Amygdala (tissue), 56 donors: ENCODE data around the gene GRIK3.
A peak's percentile ranks its signal among the peaks of the same experiment; 100 is the strongest.

Experiments
- DNase-seq, 56 donors: peaks; one replicate each; lab custom pipeline; 2025; lab: John Stamatoyannopoulos, UW

Gene GRIK3

DNA sequence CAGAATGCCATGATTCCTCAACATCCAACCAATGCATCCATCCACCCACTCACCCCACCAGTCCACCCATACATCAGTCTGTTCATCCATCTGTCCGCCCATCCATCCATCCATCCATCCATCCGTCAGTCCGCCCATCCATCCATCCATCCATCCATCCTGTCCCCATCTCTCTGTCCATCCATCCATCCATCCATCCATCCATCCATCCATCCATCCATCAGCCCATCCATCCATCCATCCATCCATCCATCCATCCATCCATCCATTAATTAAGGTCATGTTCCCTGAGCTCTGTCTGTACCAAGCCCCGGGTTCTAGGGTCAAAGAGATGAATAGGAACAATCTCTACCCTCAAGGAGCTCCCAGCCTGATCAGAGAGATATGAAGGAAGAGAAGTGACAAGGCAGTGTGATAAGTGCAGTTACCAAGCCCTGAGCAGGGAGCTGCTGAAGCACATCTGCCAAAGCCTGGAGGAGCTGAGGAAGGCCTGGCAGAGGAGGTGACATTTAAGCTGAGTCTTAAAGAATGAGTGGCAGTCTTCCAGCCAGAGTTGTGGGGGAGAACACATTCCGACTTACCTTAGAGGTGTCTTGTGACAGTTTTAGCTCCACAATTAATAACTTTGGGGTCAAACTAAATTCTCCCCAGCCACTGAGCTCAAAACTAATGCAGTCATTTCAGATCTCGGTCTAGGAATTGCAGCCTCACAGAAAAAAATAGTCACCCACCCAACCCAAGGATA is 47.9 kb downstream of the GRIK3 start:
- no peak for DNase-seq

DNA sequence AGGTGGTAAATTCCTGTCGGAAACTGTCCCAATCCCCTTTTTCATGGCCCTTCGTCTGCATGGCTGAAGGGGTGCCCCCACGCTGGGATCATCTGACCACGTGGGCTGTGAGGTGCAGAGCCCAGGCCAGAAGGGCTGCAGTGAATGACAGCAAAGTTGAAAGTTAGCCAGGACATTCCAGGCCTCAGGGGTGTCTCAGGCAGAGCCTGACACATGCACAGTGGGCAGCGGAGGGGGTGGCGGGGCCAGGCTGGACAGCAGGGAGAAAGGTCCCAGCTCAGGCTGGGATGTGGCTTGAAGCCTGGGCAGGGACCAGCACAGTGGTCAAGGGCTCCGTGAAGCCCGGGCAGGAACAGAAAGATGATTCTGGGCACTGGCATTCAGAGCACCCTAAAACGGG is 49.6 kb downstream of the GRIK3 start:
- no peak for DNase-seq

DNA sequence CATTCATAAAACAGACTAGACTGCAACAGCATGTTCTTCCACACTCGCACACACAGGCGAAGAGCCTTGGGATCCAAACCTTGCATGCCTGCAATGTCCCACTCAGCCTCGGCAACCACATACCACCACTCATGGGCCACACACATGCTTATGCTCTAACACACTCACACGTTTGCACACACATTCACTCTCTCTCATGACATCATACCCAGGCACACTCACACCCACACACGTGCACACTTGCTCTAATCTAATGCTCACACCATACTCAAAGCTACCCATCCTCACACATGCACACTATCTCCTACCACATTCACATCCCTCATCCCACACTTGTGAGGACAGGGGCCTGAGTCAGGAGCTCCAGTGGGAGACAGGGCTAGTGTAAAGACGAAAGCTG is 50.3 kb downstream of the GRIK3 start:
- no peak for DNase-seq

DNA sequence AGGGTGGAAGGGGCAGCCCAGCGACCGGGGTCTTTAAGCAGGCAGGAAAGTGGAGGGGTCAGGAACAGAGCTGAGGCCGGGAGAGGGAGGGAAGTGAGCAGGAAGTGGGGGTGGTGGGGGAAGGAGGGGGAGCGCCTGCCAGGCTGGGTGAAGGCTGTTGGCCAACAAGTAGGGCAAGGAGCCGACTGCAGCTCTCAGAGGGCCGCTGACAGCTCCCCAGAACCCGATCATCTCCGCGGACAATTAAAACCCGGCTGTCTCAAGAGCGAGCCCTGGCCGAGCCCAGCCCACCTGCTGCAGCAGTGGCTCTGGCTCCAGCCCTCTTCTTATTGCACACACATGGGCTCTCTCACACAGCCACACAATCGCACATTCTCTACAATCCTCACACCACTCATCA is 51.6 kb downstream of the GRIK3 start:
- peak in 5 of 56 donors; percentile 5 to 22 (median 13) for DNase-seq

DNA sequence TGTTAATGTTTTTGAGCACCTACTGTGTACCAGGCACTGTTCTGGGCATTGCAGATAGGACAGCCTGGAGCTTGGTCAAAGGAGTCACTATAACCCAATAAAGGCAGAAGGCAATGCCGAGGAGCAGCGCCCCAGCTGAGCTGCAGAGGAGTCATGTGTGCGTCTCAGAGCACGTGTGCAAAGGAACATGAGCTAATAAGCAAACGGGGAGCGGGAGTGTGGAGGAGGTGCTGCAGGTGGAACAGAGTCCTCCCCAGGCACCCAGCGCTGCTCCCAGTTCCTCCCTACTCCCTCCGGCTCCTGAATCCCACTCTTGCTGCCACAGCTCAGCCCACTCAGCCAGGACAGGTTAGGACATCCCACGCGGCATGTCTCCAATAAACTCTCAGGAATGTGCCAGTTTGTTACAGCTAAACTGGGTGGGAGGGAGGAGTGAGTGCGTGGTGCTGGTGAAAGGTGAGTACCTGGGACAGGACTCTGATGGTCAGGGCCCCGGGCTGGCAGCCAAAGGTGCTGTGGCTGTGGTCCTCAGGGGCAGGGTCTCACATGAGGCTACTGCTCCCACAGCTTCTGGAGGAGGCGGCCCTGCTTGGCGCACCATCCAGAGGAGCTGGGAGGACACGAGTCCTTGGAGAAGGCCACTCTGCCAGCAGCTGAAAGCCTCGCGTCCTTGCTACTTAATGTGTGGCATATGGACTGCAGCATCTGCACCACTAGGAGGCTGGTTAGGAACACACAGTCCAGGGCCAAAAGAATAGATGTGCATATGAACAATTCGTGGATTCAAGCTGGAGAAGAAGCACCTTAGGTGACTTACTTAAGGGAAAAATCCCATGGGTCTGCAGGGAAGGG is 52.3 kb downstream of the GRIK3 start:
- DNase-seq, result peak in 1 of 56 donors; percentile 30

DNA sequence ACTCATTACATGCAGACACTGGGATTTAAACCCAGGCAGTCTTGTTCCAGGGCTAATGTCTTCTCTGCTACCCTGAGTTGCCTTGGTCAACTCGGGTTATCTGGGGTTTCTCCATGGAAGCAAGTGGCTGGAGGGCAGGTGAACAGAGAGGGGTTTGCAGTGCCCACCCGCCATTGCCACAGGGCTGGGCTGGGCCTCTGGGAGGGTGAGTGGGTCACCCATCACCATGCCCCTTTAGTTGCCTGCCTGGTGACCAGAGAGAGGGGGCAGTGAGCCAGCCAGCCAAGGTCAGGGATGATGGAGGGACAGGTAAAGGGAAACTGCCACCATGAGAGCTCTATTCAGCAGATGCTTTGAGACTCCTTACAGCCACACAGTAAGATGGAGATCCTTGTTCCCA is 53.2 kb downstream of the GRIK3 start:
- no peak for DNase-seq

DNA sequence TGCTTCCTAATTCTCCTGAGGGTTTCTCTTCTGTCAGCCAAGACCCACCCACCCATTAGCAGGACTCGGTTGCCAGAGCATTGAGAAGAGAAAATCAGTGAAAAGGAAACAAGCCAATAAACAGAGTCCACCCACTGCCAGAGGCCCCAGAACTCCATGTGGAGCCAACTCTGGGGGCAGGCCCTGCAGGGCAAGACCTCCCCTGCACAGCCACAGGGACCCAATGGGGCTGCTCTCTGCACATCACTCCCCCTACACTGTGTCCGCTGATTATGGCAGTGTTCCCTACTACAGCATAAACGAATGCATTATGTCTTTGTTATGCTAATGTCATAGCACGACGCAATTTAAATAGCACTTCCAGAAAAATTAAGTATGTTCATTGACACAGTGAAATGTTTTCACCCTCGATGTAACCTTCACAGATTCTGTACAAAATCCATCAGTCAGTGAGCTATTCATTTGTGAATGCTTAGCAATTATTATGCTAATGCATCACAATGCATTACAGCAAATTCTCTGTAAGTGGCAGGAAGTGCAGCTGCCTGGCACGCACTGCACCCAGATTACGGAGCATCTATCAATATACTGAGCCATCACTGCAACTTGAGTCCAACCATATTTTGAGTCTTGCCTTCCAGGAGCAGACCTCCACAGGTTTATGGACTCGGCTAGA is 56.4 kb downstream of the GRIK3 start:
- no peak for DNase-seq

DNA sequence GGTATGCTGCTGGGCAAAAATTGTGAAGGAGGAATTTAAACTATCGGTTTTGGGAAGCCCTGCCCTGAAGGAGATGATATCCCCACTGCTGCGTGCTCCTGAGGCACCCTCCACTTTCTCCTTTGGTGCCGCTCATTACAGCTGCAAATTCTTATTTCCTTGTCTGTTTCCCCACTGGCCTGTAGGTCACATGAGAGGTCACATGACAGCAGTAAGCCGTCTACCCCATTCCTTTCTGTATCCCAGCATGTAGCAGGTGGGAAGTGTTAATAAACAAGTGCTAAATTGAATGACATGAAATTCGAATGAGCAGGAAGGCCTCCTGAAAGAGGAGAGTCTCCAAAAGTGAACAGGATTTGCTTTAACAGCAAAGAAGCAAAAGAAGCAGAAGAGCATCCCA is 58.7 kb downstream of the GRIK3 start:
- no peak for DNase-seq

DNA sequence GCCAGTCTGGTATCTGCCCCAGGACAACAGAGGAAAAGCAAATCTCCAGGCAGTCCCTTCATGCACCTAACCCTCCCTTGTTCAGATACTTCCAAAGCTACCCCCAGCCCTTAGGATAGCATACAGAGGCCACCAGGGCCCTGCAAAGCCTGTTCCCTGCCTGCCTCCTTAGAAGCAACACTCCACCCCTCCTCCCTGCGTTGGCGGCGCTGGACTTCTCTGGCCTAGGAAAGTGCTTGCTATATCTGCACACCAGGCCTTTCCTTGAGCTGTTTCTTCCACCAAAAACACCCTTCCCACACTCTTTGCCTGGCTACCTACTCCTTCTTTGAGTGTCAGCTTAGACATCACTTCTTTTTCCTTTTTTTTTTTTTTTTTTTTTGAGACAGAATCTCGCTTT is 61.3 kb downstream of the GRIK3 start:
- no peak for DNase-seq

DNA sequence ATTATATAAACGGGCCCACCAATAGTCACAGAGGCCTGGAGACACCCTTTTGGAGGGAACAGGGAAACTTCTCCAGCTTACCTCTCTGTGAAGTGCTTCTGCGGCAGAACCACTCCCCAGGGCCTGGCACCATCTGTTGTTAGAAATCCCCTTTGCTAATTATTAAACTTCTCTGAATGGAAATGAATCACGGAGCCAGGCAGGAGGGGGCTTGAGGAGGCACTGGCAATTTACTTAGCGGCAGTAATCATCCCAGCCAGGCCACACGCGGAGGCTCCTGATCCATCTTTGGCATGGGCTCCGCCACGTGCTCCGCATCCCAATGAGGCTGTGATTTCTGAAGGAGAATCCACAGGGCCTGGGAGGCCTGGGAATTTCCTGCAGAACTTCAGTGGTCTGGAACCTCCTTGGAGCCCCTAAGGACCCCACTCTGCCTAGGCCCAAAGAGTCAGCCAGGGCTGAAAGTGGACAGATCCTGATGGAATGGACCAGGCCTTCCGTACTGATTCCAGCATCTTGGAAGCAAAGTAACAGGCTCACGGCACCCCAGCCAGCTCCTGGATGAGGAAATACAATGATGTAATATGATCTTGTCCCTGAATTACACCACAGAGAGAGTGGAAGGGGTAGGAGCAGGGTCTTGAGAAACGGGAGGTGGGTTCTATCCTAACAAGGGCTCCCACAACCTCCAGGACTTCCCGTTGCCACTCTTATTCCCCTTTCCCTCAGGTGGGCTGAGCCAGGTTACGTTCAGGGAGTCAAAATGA is 62.3 kb downstream of the GRIK3 start:
- DNase-seq, result no peak

DNA sequence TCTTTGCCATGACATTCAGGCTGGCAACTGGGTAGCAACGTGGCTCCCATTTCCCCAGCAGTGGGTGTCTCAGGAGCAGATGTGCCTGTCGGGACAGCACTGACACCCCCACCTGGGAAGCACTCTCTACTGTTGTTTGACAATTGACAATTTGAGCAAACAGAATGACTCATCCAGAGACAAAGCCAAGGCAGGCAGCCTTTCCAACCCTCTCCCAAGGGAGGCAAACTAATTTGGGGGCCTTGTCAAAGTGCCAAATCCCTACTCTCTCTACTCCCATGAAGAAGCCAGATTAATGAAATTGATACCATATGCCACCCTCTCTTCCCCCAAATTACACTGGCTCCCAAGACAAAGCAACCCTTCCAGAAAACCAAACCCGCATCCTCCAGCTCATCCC is 65.6 kb downstream of the GRIK3 start:
- no peak for DNase-seq

DNA sequence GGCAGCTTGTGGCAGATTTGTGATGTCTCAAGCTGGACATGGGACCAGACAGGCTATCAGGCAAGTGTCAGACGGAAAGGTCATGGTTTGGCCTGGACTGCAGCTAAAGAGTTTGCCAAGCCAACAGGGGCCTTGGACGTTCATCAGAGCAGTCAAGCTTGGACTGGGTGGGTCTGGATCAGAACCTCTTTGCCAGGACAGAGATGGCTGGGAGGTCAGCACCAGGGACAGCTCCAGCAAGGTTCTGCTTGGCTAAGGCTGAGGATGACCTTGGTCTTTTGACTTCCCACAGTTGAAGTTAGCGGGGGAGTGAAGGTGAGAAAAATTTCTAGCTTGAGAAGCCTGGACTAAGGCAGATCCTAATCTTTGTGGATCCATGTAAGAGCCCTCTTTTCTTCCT is 68.1 kb downstream of the GRIK3 start:
- peak in 2 of 56 donors; percentile 10 to 17 for DNase-seq

DNA sequence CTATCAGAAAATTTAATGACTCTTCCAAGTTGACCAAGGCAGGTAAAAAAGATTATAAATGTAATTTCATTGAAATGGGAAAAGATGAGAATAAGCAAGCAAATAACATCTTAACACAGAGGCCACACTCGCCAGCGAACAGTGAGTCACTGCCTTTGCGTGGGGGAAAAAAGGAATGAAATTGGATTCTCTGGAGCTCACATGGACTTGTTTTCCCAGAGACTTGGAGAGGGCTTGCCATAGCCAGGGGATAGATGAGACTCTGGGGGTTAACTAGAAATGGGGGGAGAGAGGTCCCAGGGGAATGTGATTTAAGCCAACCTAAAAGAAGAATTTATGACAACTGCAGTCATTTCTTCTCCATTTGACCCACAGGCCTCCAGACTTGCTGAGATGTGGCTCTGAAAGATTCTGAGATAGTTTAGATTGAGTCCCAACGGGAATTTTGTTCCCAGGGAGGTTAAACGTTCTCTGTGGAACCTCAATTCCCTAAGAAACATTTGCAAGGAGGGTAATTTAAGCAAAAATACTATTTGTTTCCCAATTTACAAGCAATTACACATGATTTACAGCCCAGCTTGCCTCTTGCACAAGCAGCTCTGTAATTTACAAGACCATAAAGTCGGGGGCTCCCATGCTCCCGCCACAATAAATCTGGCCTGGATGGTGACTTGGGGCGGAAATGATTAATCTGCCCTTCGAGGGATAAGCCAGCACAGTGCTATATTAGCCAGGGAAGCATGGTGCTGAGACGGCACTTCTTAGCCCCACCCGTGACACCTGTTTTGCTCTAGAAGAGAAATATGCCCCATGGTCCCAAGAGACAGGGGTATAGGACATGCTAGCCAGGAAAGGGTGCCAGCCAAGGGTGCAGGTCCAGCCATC is 68.8 kb downstream of the GRIK3 start:
- no peak for DNase-seq

DNA sequence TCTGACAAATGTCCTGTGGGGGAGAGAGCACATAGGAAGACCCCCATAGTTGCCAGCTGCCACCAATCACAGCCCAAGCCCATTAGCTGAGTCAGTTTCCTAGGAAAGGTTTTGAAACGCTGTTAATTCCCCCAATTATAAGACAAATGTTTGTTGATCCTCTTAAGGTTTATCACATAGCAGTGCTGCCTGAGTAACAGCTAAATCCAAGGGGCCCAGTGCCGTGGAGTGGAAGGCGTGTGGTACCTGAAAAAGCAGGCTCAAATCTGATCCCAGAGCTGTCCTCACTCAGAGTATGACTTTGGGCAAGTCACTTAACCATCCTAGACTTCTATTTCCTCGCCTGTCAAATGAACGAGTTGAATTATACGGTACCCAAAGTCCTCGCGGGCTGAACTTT is 69.5 kb downstream of the GRIK3 start:
- DNase-seq, result no peak

DNA sequence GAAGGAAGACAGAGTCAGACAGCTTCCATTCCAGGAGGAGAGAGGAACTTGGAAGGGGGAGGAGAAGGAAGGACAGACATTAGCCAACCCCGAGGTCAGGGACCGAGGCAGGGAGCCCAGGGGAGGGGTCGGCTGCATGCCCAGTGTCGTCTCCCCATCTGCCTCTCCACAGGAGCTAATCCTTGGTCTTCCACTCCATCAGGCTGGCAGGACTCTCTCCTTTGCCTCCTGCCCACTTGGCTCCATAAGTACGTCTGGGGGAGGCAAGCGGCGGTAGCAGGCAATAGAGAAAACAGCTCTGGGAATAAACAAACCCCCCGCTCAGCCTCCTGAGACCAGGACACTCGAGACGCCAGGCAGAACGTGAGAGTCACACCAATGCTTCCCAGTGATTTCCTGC is 71.3 kb downstream of the GRIK3 start:
- no peak for DNase-seq

DNA sequence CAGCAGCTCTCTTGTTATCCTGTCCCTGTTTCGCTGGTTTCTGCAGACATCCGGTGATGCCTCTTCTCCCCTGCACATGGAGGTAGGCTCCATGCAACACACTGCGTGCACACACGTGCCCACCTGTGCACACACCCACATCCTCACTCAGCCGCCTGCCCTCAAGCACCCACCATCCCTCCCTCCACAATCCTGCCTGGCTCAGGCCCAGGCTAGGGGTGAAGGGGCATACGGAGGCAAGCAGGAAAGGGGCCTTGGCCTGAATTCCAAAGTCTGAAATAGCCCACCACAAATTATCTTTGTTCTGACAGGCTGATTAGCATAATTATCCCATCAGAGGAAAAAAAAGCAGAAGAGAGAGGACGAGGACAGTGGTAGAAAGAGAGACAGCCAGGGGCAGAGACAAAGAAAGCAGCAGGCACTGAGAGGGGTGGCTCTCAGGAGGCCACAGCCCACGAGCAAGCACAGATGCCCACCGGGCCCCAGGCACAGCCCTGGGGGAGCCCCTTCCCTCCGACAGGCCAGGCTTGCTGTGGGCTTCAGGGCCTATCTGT is 73.2 kb downstream of the GRIK3 start:
- DNase-seq, result no peak

DNA sequence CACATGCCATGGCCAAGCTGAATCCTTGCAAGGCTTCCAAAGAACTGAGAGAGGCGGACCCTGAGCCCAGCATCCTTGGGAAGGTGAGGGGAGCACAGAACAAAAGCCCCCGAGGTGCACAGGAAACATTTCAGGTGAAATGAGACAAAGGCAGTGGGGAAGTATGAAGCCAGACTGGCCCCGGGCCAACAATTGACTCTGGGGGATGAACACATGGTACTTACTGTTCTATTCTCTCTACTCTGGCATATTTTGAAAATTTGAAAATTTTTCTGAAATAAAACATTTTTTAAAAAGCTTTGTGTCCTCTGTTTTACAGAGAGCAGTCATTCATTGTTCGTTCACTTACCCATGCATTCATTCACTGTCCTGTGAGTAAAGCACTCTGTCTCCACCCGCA is 77.7 kb downstream of the GRIK3 start:
- peak in 2 of 56 donors; percentile 5 to 8 for DNase-seq

DNA sequence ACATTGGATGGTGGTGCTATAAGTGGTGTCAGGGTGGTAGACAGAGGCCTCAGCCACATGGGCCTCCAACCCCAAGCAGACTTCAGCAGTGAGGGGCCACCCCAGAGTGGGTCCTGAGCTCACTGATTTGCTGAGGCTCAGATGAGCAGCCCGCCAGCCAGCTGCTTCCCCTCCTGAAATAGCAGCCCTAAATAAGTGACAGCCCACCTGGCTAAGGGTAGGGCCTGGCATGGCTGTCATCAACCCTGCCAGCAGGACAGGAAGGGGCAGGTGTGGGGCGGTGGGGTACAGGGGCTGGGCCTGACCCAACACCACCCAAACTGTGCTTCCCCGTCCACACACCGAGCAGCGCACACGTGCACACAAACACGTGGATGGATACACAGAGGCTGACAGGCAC is 79.3 kb downstream of the GRIK3 start:
- no peak for DNase-seq

DNA sequence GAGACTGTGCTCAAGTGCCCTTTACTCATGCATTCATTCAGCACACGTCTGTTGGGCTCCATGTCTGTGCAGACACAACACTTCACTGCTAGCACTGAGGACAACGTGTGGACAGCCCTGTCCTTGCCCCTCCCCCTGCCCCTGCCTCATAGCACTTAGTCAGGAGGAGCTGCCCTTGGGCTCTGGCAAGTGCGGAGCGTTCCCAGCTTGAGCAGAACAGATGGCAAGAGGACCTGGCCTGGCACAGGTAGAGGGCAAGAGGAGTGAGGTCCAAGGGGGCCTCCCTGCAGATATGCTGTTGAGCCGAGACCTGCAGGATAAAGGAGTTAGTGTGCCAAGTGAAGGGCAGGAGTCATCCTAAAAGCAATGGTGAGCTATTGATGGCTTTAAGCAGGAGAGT is 81.3 kb downstream of the GRIK3 start:
- no peak for DNase-seq
